Measurements from ENCODE around the gene TUBGCP6.
"Not testable (repeated sequence)": the region's sequence is repeated elsewhere in the genome, so short reads cannot be mapped to it uniquely, and the experiment has no call there.

GRCh38 chr22:50204998-50205397 is 39.8 kb downstream of the TUBGCP6 start:
- not testable (repeated sequence) for TF ChIP-seq CTCF (IDR thresholded peaks at IDR 0.05 in 4 of 5, conservative IDR thresholded peaks at IDR 0.05 in 1 of 5); POLR2A (IDR thresholded peaks at IDR 0.05)

Data from gastrocnemius medialis (tissue), 4 donors.